NCI-H187 (cell line): ENCODE measurements around the gene PGM2L1.

Experiments used
- DNase-seq, 2 experiments: peaks; one replicate each; lab custom pipeline; 2025; lab: John Stamatoyannopoulos, UW

PGM2L1 gene

DNA sequence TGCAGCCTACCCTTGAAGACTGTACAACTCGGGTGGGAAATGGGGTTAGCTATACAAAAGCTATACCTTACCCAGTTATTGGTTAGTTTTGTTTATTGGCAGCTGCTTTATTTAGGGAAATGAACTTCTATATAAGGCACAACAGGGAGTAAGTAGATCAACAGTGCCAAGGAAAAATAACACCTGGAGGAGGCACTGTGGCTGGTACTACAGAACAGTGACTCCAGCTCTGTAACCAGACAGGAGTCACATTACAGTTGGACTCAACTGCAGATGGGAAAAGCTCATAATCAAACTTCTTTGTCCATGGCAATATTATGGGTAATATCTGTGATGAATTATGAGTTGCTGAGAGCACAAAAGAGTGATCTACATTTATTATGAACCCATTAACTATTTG, 100.7 kb downstream of the PGM2L1 start:
- DNase-seq: no peak

DNA sequence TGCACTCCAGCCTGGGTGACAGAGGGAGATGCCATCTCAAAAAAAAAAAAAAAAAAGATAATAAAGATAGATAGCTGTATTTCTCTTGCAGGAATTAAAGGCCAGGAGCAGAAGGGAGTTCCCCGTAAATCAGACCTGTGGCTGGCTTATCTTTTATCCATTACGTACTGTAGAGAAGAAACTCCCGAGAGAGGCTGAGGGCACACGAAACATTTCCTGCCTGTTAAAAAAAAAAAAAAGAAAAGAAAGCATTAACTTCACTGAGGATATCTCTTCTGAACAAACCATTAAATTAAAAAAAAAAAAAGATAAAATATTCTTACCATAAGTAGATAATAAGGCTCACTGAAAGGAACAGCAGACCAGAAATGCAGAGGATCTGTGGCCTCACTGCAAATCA, 109.3 kb downstream of the PGM2L1 start:
- no peak for DNase-seq

DNA sequence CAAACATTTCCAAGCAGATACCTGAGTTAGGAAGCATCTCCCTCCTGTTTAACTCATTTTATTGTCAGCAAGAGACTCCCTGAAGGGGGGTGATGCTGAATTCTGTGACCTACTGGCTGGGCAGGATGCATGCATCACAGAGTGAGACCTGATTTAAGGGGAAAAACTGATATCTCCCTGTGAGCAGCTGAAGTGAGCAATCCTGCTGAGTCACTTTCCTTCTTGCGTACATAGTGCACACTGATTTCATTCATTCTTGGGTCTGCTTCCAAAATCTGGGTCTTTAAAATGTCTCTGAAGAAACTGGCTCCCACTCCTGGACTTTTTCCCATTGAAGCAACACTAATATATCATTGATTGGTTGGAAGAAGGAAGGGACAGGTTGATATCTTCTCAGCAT, 110.1 kb downstream of the PGM2L1 start:
- no peak for DNase-seq

DNA sequence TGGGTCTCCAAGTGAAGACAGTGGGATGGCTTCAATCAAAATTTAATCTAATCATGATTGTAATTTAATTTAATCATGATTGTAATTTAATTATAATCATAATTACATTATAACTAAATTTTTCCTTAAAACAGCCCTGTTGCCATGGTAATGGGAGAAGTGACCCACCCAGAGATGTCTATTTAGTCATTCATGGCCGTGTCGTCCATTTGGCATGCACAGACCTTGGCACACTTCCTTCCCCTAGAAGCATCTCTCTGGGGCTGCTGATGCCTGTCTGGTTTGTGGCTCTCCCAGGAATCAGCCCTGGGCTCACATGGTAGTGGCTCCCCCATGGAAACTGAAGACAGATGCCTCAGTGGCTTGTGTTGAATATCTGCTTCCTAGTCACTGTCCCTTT, 113.8 kb downstream of the PGM2L1 start:
- no peak for DNase-seq

DNA sequence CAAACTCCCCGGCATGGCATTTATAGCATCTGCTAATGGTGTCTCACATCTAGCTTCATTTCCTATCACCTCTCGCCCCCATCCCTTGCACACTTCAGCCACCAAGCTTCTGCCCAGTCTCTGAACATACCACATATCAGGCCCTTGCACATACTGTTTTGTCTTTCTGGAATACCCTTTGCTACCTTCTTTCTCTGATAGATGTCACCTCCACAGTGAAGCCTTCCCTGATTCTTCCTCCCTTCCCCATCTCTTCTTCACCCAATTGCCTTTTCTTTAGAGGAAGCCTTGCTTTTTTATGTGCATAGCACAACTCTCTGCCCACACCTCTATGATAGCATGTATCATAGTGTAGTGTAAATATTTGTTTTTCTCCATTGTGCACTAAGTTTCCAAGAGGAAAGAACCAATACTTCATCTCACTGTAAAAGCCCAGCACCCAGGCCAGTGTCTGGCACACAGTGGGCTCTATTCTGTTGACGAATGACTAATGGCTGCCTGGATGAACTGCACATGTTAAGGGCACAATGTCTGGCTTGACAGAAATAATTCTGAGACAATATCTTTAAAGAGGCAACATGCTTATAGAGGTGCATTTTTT, 114.6 kb downstream of the PGM2L1 start:
- DNase-seq: no peak

DNA sequence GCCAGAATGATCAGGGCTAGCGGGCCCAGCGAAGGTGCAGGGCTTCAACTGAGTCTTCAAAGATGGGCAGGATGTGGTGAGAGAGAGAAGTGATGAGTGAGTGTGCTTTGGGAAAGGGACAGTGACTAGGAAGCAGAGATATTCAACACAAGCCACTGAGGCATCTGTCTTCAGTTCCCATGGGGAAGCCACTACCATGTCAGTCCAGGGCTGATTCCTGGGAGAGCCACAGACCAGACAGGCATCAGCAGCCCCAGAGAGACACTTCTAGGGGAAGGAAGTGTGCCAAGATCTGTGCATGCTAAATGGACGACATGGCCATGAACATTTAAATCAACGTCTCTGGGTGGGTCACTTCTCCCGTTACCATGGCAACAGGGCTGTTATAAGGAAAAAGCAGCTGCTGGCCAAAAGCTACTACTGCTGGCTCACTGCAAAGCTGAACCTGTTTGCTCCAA, 115.3 kb downstream of the PGM2L1 start:
- no peak for DNase-seq

DNA sequence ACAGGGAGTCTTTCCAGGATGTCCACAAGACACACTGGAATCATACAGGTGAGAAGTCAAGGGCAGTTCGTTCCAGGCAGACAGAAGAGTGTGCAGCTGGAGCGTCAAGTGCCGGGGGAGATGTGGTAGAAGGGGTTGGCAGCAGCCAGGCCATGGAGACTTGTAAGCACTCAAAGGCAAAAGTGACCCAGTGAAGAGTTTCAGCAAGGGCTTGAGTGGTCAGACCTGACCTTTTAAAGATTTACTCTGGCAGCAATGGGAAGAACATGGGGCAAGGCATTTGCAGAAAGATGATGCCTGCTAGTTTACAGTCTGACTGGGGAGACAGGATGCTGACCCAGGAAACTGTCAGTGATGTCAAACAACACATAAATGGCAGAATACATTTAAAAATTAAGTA, 115.8 kb downstream of the PGM2L1 start:
- DNase-seq: no peak

DNA sequence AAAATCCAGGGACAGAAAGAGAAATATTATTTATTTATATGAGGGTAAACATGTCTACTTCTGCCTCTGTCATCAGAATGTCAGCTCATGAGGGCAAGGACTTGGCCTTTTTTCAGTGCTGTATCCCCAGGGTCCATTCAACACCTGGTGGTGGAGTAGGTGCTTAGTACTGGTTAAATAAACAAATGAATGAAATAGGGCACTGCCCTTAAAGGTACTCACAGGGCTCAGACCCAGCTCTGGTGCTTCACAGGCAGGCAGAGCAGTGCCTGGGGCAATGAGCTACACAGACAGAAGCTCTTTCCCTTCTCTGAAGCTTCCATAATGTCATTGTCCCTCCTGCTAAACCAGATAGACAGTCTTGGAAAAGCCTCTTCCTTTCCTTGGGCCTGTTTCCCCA, 117.7 kb downstream of the PGM2L1 start:
- DNase-seq: no peak
